OCI-LY1 (cell line): ENCODE measurements around the gene ATP8A1.

Experiments
- H2AFZ ChIP-seq: fragments of 200-600 bp; sonication (generic), shearing (Covaris generic); 2 replicates; pipeline ENCODE4 v1.6.0; 2014; ENCODE audit warnings: antibody characterized with exemption, mild to moderate bottlenecking, low read length
- H3F3A ChIP-seq: fragments of 200-600 bp; sonication (generic), shearing (Covaris generic); 2 replicates; pipeline ENCODE4 v1.6.0; 2014; ENCODE audit warnings: mild to moderate bottlenecking, antibody characterized with exemption, low read length, moderate library complexity; ENCODE audit not compliant: insufficient read depth
- H3K27ac ChIP-seq: fragments of 200-600 bp; sonication (generic); 2 replicates; pipeline ENCODE4 v1.5.1; 2014; ENCODE audit warnings: low read length, mixed run types, mild to moderate bottlenecking, low read depth; ENCODE audit not compliant: poor library complexity, severe bottlenecking
- H3K27me3 ChIP-seq: fragments of 200-600 bp; sonication (generic); 2 replicates; pipeline ENCODE4 v1.6.0; 2014; ENCODE audit warnings: antibody characterized with exemption, mild to moderate bottlenecking, low read length, moderate library complexity; ENCODE audit not compliant: insufficient read depth
- H3K36me3 ChIP-seq: fragments of 200-600 bp; sonication (generic); 2 replicates; pipeline ENCODE4 v1.6.1; 2014; ENCODE audit warnings: mild to moderate bottlenecking, antibody characterized with exemption, low read length, moderate library complexity, mixed read lengths; ENCODE audit not compliant: insufficient read depth
- H3K4me1 ChIP-seq: fragments of 200-600 bp; sonication (generic); 2 replicates; pipeline ENCODE4 v1.5.1; 2014; ENCODE audit warnings: mild to moderate bottlenecking, low read length, moderate library complexity; ENCODE audit not compliant: insufficient read depth, severe bottlenecking
- H3K4me2 ChIP-seq: fragments of 200-600 bp; sonication (generic), shearing (Covaris generic); 2 replicates; pipeline ENCODE4 v1.6.1; 2014; ENCODE audit warnings: low read length
- H3K4me3 ChIP-seq: fragments of 200-600 bp; sonication (generic); 2 replicates; pipeline ENCODE4 v1.5.1; 2014; ENCODE audit warnings: low read length, low read depth, mild to moderate bottlenecking, mixed read lengths; ENCODE audit not compliant: poor library complexity, severe bottlenecking
- H3K79me2 ChIP-seq: fragments of 200-600 bp; shearing (Covaris generic); 2 replicates; pipeline ENCODE4 v1.6.1; 2016; ENCODE audit warnings: mixed run types, low read length, mixed read lengths; ENCODE audit not compliant: insufficient read depth
- H3K9ac ChIP-seq: fragments of 200-600 bp; sonication (generic), shearing (Covaris generic); 2 replicates; pipeline ENCODE4 v1.6.1; 2014; ENCODE audit warnings: mild to moderate bottlenecking, low read length, mixed read lengths
- H3K9me2 ChIP-seq: fragments of 200-600 bp; sonication (generic), shearing (Covaris generic); 2 replicates; pipeline ENCODE4 v1.6.1; 2014; ENCODE audit warnings: low read depth, mild to moderate bottlenecking, low read length, mixed read lengths
- H3K9me3 ChIP-seq: fragments of 200-600 bp; shearing (Covaris generic); 2 replicates; pipeline ENCODE4 v1.6.1; 2014; ENCODE audit warnings: low read length, mixed read lengths
- H4K20me1 ChIP-seq: fragments of 200-600 bp; sonication (generic), shearing (Covaris generic); 2 replicates; pipeline ENCODE4 v1.6.0; 2016; ENCODE audit warnings: mild to moderate bottlenecking, low read length; ENCODE audit not compliant: insufficient read depth
- EZH2 ChIP-seq: fragments of 200-600 bp; sonication (generic), shearing (Covaris generic); IDR thresholded peaks from 2 replicates; pipeline ENCODE4 v1.8.0; 2017; ENCODE audit warnings: borderline replicate concordance, mixed run types, mild to moderate bottlenecking, antibody characterized with exemption, low read length, moderate library complexity, mixed read lengths
- TF ChIP-seq, protein P1 (sequence below): fragments of 200-600 bp; sonication (generic), shearing (Covaris generic); IDR thresholded peaks from 2 replicates; pipeline ENCODE4 v1.5.1; 2017; ENCODE audit warnings: mild to moderate bottlenecking, antibody characterized with exemption, low read length, moderate library complexity, mixed read lengths

The ATP8A1 gene

DNA sequence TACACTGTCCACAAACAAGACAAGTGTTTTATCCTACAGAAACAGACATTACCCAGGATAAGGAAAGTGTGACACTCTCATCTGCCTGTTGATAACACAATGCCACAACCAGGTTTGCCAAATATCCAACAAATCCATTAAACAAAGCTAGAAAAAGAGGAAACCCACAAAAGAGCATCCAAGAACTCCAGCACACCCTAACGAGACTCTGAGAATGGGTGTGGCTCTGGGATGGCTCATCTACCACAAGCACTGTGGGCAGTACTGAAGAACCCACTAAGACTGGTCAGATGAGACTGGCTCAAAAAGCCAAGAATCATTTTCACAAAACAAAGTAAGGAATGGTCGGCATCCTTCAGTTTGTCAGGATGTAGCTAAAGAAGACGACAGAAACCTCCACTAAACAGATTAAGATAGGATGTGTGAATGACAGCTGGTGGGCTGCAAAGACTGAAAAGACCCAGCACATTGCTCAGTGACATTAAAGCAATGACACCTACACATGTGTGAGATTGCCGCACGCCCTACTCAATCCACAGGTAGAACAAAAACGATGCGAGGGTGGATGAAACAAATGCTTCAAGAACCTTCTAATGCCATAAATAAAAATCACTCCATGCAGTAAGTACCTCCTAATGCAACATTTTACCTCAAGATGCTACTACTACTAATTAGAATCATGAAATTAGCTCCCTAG lies 14.7 kb downstream of the ATP8A1 start:
- H3K79me2 ChIP-seq, result peaks cover 46% of the 10 kb centered on the region

DNA sequence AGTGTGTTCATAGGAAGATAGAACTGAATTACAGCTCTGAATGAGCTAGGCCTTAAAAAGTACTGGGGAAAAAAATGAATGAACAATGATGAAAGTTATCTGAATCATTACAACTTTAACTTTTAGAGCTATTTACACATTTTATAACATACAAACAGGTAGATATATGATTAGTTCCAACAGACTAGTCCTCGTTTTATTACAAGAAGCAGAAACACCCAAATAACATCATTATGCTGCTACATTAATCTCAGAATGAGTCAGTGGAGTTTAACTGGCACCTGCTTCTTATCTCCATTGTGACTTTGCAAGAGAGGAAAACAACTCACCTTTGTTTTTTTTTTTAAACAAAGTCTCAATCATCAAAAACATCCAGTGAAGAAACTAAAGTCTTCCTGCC lies 15.2 kb downstream of the ATP8A1 start:
- no peak overlapping the region for H3K9ac ChIP-seq
- no peak overlapping the region for H3K27ac ChIP-seq
- no peaks in the 10 kb centered on the region; the same call in 1 of the 2 replicates for H3K36me3 ChIP-seq
- H4K20me1 ChIP-seq, result no peaks in the 10 kb centered on the region
- peaks cover 40% of the 10 kb centered on the region for H3K79me2 ChIP-seq
- H3K27me3 ChIP-seq, result no peaks in the 10 kb centered on the region
- H3K9me2 ChIP-seq, result no peaks in the 10 kb centered on the region
- H3K9me3 ChIP-seq, result no peaks in the 10 kb centered on the region
- no peak for TF ChIP-seq EZH2
- TF ChIP-seq, protein P1, sequence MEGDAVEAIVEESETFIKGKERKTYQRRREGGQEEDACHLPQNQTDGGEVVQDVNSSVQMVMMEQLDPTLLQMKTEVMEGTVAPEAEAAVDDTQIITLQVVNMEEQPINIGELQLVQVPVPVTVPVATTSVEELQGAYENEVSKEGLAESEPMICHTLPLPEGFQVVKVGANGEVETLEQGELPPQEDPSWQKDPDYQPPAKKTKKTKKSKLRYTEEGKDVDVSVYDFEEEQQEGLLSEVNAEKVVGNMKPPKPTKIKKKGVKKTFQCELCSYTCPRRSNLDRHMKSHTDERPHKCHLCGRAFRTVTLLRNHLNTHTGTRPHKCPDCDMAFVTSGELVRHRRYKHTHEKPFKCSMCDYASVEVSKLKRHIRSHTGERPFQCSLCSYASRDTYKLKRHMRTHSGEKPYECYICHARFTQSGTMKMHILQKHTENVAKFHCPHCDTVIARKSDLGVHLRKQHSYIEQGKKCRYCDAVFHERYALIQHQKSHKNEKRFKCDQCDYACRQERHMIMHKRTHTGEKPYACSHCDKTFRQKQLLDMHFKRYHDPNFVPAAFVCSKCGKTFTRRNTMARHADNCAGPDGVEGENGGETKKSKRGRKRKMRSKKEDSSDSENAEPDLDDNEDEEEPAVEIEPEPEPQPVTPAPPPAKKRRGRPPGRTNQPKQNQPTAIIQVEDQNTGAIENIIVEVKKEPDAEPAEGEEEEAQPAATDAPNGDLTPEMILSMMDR, result no peak
- no peak overlapping the region for H3K4me3 ChIP-seq
- H3F3A ChIP-seq, result no peaks in the 10 kb centered on the region
- H3K4me2 ChIP-seq, result no peak overlapping the region
- H2AFZ ChIP-seq, result no peak overlapping the region
- H3K4me1 ChIP-seq, result peaks cover 96% of the 10 kb centered on the region

More for the DNA sequence above, 14.7 kb downstream of the ATP8A1 start:
- Histone ChIP-seq H3K27ac (no peak overlapping the region), H2AFZ (no peak overlapping the region), H3K9me3 (no peaks in the 10 kb centered on the region), H3K9ac (no peak overlapping the region), H3K36me3 (no peaks in the 10 kb centered on the region; the same call in 1 of the 2 replicates), H3K9me2 (no peaks in the 10 kb centered on the region), H3K27me3 (no peaks in the 10 kb centered on the region), H3F3A (no peaks in the 10 kb centered on the region), H3K4me2 (peak overlapping the region; percentile 19), H3K4me1 (peaks cover 96% of the 10 kb centered on the region), H4K20me1 (no peaks in the 10 kb centered on the region), H3K4me3 (no peak overlapping the region)
- no peak for TF ChIP-seq EZH2
- TF ChIP-seq, protein P1, result no peak

DNA sequence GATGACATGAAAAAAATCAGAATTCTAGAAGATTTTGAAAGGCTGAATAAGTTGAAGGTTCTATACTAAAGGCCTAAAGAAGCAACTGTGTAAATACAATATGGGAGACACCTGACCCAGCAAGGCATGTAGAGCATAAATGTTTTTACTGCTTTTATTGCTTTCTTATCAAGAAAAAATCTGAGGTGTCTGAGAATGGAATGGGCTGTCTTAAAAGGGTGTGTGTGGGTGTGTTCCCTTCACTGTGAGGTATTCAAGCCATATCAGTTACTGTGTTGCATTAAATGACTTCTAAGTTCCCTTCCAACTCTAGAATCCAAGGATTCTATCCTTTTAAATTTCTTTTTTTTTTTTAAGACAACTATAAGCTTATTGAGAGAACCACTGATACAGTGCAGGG lies 15.7 kb downstream of the ATP8A1 start:
- Histone ChIP-seq H3K36me3 (no peaks in the 10 kb centered on the region; the same call in 1 of the 2 replicates), H3K4me3 (no peak overlapping the region), H3K4me1 (peaks cover 96% of the 10 kb centered on the region), H2AFZ (no peak overlapping the region), H3K27me3 (no peaks in the 10 kb centered on the region), H3K27ac (no peak overlapping the region), H3K4me2 (no peak overlapping the region), H4K20me1 (no peaks in the 10 kb centered on the region), H3K9ac (no peak overlapping the region), H3K79me2 (peaks cover 38% of the 10 kb centered on the region), H3F3A (no peaks in the 10 kb centered on the region), H3K9me3 (no peaks in the 10 kb centered on the region), H3K9me2 (no peaks in the 10 kb centered on the region)
- TF ChIP-seq, protein P1, result no peak
- TF ChIP-seq EZH2, result no peak
